ENCODE measurements around the gene TESK2.
"Not testable (repeated sequence)": the region's sequence is repeated elsewhere in the genome, so short reads cannot be mapped to it uniquely, and the experiment has no call there.

Gene TESK2

GRCh38 chr1:45508295-45509151 is 17.6 kb upstream of the TESK2 start:
- DNase-seq = no peak

- DNase-seq = no peak
Observed at GRCh38 chr1:45507893-45508292, 16.9 kb upstream of the TESK2 start.

GRCh38 chr1:45507195-45507594 is 16.2 kb upstream of the TESK2 start:
- DNase-seq = no peak

- DNase-seq = no peak
Observed at GRCh38 chr1:45503462-45504360, 12.7 kb upstream of the TESK2 start.

- DNase-seq = no peak
Observed at GRCh38 chr1:45501505-45501859, 10.5 kb upstream of the TESK2 start.

GRCh38 chr1:45499415-45499769 is 8.4 kb upstream of the TESK2 start:
- DNase-seq = no peak

- DNase-seq = no peak
Observed at GRCh38 chr1:45498279-45498678, 7.3 kb upstream of the TESK2 start.

- DNase-seq = peak; percentile 22
Observed at GRCh38 chr1:45493116-45493697, 2.2 kb upstream of the TESK2 start.

- DNase-seq = no peak
Observed at GRCh38 chr1:45492691-45493090, 1.7 kb upstream of the TESK2 start.

- no peak for DNase-seq
Observed at GRCh38 chr1:45491487-45492260, 711 bp upstream of the TESK2 start.

- DNase-seq = no peak
Observed at GRCh38 chr1:45490121-45490625, 790 bp downstream of the TESK2 start.

GRCh38 chr1:45489379-45489778 is 1.6 kb downstream of the TESK2 start:
- not testable (repeated sequence) for DNase-seq

- DNase-seq = no peak
Observed at GRCh38 chr1:45488666-45489377, 2.1 kb downstream of the TESK2 start.

GRCh38 chr1:45485949-45486348 is 5.0 kb downstream of the TESK2 start:
- no peak for DNase-seq

GRCh38 chr1:45479039-45479748 is 11.8 kb downstream of the TESK2 start:
- no peak for DNase-seq

- DNase-seq = no peak
Observed at GRCh38 chr1:45478121-45478814, 12.7 kb downstream of the TESK2 start.

GRCh38 chr1:45477646-45478045 is 13.3 kb downstream of the TESK2 start:
- no peak for DNase-seq

- not testable (repeated sequence) for DNase-seq
Observed at GRCh38 chr1:45474194-45474593, 16.8 kb downstream of the TESK2 start.

- DNase-seq = no peak
Observed at GRCh38 chr1:45473302-45473701, 17.7 kb downstream of the TESK2 start.

GRCh38 chr1:45470306-45470798 is 20.6 kb downstream of the TESK2 start:
- no peak for DNase-seq
